HG02973 (cell line): ENCODE results near the gene VEGFB.

Experiments
- ATAC-seq: cut with Tn5 transposase; IDR thresholded peaks from one replicate; pipeline ENCODE4 v1.9.1; 2021; ENCODE audit warnings: moderate library complexity; ENCODE audit not compliant: unreplicated experiment

Gene VEGFB

DNA sequence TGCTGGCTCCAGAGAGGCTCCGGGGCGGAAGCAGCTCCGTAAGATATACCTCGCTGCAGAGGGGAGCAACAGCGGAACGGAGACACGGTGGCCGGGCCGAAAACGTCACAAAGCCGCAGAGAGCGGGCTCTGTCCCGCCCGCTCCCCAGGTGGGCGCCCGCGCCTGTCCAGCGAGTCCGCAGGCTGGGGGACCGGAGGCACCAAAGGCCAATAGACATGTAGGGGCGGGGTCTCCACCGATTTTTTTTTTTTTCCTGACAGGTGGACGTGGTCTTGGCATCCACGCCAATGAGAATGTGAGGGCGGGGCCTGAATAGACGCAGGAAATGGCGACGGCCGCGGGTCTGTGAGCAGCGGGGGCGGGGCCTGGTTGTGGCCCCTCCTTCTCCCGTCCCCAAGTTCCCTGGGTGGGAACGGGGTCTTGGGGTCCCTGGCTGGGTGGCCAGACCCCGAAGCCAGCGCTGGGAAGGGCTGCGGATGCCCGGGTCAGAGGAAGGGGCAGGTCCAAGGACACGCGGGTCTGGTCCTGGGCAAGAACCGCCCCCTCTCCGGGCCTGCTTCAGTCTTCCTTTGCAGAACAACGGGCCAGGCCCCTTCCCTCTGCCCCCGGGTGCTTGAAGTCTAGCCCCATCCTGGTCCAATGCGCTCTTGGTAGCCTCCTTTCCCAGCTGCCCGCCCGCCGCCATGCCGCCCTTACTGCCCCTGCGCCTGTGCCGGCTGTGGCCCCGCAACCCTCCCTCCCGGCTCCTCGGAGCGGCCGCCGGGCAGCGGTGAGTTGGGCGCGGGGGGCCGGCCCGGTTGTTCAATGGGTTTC, 4.0 kb upstream of the VEGFB start, which contains the start of gene DNAJC4:
Gene DNAJC4, plus strand, starts transcription at position 378 of the 814 bp plus-strand sequence. Its CDS starts 307 bp downstream, at position 685.
- ATAC-seq, result peak; percentile 35

DNA sequence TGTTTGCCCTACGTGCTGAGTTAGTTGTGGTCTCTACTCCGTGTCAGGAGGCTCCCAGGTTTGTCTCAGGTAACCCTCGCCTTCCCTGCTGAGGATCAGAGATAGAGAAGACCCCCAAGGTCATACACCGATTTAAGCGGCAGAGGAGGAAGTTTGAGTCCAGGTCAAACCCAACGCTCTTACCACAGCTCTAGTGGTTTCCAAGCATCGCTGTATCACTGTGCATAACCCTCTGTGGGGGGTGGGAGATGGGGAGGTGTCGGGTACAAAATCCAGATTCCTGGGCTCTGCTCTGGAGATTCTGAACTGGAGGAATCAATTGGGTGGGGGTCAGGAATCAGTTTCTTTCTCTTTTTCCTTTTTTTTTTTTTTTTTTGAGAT, 3.4 kb upstream of the VEGFB start:
- ATAC-seq, result no peak

DNA sequence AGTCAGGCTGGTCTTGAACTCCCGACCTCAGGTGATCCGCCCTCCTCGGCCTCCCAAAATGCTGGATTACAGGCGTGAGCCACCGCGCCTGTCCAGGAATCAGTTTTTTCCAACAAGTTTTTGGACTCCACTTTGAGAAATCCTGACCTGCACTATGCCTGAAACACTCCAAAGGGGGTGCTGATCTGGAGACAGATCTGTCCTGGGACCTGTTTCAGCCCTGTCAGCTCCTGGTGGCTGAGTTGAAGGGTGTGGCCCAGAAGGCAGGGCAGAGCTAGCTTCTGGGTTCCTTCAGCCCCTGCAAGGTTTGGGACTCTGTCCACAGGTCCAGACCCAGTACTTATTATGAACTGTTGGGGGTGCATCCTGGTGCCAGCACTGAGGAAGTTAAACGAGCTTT, 2.8 kb upstream of the VEGFB start:
- ATAC-seq, result no peak

DNA sequence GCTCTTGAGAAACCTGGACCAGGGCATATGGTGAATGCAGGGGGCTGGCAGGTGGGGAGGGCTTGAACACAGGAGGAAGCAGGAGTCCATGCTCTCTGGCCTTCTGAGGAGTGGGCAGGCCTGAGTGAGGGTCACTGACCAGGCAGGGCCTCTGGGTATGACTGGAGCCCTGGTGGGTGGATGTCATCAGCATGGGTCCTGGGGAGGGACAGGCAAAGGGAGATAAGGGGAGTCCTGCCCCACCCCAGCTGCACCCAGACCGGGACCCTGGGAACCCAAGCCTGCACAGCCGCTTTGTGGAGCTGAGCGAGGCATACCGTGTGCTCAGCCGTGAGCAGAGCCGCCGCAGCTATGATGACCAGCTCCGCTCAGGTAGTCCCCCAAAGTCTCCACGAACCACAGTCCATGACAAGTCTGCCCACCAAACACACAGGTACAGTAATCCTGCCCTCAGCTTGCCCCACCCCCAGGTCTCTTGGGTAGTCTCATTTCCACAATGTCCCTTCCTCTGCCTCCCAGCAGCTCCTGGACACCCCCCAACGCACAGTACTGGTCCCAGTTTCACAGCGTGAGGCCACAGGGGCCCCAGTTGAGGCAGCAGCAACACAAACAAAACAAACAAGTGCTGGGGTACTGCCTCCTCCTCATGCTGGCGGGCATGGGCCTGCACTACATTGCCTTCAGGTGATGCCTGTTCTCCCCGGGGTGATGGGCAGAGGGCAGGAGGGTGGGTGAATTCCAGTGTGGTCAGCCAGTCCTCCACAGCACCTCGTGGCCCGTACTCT, 2.0 kb upstream of the VEGFB start:
- ATAC-seq, result no peak

DNA sequence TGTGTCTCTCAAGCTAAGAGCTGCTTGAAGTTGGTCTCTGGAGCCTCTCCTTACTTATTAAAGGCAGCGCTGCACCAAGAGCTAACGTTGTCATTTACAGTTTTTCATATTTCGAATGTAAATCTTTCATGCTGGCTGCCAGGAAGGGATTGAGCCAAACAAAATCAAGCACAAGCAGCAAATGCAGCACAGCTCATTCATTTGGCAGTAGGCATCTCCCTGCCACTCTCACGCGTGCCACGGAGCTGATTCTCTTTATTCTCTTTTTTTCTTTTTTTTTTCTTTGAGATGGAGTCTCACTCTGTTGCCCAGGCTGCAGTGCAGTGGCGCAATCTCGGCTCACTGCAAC, 1.4 kb upstream of the VEGFB start:
- no peak for ATAC-seq

DNA sequence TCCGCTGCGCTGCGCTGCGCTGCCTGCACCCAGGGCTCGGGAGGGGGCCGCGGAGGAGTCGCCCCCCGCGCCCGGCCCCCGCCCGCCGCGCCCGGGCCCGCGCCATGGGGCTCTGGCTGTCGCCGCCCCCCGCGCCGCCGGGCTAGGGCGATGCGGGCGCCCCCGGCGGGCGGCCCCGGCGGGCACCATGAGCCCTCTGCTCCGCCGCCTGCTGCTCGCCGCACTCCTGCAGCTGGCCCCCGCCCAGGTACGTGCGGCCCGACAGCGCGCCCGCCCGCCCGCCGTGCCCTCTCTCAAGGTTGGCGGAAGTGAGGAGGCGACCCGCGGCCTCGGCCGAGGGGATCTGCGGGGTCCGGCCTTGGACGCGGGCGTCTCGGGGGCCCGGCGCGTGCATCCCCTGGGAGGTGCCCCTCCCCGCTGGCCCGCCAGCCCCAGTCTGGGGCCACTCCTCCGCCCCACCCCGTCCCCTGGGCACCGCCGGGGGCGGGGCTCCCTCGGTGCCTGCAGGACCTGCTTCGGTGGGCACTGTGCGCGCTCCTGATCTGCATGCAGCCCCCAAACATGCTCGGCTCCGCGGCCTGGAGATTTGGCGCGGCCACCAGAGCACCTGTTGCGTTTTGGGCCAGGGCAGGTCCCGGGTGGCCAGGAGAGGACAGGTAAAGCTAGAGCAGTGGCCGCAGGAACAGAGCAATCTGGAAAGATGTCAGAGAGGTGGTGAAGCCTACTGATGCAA, 429 bp downstream of the VEGFB start:
- ATAC-seq, result no peak

DNA sequence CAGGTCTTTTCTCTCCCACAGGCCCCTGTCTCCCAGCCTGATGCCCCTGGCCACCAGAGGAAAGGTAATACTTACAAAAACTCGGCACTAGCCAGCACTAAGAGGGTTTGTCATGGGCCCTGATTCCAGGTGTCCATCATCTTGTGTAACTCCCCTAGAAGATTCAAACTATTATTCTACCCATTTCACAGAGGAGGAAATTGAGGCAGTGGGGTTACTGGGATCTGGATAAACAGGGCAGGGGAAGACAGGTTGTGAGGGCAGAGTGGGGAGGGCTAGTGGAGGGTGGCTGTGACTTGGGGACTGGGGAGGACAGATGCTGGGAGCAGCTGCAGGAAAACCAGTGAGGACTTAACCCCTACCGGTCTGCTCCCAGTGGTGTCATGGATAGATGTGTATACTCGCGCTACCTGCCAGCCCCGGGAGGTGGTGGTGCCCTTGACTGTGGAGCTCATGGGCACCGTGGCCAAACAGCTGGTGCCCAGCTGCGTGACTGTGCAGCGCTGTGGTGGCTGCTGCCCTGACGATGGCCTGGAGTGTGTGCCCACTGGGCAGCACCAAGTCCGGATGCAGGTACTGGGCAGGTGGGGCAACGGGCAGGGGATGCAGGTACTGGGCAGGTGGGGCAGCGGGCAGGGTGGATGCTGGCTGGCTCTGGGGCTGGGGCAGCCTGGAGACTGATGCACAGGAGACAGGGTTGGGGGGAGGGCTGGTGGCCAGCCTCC, 1.2 kb downstream of the VEGFB start:
- ATAC-seq, result no peak

DNA sequence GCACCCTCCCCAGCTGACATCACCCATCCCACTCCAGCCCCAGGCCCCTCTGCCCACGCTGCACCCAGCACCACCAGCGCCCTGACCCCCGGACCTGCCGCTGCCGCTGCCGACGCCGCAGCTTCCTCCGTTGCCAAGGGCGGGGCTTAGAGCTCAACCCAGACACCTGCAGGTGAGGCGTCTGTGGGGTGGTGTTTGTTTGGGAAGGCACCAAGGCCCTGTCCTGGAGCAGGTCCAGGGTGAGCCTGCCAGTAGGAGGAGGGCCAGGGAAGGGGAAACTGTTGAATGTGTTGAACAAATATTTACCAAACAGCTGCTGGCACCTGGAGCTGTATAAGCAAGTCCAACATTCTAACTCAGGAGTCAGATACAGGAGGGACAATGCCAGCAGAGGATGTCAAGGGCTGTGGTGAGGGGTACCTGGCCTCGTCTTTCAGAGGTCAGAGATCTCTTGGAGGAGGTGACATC, 3.1 kb downstream of the VEGFB start:
- no peak for ATAC-seq

DNA sequence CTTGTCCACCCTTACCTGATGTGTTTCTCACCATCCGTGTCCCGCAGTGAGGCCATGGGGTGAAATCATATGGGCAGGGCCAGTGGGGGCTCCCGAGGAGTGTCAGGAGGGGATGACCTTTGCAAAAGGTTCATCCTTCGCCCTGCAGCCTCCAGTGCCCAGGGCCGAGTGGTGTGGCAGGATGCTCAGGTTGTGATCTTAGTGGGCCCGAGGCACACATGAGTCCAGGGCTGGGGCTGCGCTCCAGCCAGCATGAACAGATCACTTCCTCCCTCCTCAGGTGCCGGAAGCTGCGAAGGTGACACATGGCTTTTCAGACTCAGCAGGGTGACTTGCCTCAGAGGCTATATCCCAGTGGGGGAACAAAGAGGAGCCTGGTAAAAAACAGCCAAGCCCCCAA, 3.7 kb downstream of the VEGFB start:
- ATAC-seq, result no peak

DNA sequence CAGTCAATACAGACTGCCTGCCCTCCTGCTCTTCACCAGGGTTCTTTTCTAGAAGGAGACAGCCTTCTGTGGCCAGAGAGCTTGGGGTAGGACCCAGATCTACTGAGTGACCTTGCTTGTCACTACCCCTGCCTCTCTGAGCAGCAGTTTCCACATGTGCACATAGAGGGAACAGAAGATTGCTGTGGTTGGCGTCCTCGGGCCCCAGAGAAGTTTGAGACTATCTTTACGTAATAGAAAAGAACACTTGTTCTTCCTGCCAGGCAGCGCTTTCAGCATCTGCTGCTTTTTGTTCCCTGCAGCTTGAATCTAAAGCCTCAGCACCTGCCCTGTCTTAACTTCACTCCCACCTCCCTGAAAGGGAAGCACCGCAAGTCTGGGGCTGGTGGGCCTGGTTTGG, 4.6 kb downstream of the VEGFB start:
- ATAC-seq, result no peak

DNA sequence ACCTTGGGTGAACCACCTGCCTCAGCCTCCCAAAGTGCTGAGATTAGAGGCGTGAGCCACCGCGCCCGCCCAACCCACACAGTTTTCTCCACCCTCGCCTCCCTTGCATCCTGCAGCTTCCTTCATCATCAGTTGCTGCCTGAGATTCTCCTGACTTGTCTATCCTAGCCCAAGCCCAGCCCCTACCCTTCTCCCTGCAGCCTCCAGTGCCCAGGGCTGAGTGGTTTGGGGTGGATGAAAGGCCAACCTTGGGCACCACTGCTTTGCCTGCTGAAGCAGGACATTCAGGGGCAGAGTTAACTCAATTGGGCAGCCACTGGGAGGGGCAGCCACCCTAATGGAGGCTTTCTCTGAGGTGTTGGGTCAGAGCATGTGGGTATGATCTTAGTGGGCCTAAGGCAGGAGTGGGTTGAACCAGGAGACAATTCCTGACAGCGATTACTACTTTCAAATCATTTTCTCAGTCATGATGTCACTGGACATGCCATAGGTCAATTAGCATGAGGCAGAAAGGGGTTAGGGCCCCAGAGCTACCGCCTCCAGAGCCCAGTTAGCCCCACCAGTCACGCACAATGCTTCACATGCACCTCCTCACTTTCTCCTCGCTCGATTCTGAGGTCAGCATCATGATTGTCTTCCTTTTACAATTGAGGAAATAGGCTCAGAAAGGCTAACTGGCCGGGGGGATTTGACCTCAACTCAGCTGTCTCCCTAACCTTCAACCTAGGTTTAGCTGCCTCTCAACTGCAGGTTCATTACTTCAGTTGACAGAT, 5.5 kb downstream of the VEGFB start:
- ATAC-seq, result peak; percentile 9

DNA sequence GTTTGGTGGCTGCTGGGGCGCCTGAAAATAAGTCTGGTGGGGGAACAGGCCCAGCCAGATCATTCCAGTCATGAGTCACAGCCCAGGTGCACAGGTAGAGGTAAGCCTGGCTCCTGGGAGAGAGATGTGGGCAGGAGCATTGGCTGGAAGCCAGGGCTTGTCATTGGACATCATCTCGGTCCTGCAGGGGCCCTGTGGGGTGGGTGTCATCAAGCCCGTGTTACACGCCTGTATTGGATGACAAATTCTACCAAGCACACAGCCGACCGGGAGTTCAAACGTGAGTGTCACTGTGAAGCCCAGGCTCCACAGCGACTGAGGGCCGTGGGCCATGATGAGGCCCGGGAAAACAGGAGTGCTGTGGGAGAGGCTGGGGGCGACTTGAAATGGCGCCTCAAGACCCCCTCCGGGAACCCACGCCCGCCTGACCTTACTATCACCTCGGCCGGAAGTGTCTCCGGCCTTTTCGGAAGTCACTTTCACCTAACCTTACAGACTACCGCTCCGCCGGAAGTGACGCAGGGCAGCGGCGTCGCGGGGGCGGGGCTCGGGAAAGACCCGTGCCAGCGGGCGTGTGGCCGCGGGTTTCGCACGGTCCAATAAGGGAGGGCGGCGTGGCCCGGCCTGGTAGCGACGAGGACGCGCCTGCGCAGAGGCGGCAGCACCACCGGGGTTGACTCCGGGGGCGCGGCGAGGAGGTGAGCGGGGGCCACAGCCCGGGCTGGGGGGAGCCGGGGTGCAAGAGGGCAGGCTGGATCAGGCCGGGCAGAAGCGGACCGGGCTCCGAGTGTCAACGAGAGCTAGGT, 6.3 kb downstream of the VEGFB start, which contains the start of gene FKBP2:
Gene FKBP2, plus strand, starts transcription at position 661 of the 806 bp plus-strand sequence. CDS start 1,293 bp downstream, outside the sequence.
- ATAC-seq, result peak; percentile 31

DNA sequence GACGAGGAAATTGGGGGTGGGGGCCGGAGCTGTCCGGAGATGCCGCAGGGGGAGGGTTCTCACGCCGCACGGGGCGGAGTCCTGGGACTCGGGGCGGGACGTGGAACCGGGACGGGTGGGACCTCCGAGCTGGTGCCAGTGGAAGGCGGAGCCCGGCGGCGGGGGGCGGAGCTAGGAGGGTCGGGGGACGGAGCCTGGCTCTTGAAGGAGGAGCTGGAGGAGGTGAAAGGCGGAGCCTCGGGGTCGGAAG, 6.8 kb downstream of the VEGFB start:
- peak; percentile 51 for ATAC-seq

DNA sequence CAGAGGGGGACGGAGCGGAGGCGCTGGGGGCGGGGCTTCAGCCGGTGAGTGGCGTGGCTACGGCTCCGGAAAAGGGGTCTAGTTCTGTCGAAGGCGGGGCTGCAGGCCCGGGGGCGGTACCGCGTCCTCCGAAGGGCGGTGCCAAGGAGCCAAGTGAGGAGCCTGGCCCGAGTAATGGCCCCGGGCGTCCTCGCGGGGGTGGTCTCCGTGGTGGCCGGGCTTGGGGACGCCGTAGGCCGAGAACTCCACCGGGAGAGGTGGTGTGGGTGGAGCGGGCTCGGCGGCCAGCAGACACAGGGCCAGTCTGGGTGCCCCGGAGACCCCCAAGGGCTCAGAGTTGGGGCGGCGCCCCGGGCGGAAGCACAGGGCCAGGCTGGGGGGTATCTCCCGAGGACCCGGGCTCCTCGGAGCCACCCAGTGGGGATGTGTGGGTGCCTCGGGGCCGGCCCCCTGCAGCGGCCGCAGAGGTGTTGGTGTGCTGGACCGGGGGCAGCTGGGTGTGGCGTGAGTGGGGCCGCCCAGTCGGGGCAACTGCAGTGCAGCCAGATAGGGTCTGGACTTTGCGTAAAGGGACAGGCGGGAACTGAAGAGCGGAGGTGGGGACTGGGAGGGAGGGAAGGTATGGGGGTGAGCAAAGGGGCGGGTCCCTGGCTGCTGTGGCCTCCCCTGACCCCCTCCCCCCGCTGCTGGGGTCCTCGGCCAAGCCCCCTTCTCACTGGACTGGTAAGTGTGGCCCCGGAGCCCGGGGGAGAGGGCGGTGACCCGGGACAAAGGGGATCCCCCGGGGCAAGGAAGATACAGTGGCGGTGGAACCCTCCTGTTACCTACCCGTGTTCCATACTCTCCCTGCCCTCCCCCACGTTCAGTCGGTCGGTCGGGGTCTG, 7.3 kb downstream of the VEGFB start:
- peak; percentile 9 for ATAC-seq

DNA sequence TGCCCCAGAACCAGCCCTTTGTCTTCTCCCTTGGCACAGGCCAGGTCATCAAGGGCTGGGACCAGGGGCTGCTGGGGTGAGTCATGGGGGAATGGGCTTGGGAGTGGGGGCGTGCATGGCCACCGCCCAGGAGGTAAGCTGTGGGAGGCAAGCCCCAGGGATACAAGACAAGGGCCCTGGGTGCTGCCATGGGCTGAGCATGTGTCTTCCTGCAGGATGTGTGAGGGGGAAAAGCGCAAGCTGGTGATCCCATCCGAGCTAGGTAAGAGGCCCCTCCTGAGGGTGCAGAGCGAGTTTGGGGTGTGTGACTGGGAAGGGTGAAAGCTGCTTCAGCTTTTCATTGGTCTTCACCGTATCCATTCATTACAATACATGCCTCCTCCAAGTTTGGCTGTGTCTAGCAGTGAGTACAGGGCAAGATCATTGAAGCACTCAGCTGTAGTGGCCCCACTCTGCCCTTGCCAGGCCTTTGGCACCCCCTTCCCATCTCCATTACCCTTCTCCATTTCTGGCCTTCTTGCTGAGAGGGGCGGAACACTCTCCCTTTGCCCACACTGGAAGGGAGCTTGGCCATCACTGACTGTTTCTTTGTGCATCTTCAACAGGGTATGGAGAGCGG, 9.0 kb downstream of the VEGFB start:
- no peak for ATAC-seq

DNA sequence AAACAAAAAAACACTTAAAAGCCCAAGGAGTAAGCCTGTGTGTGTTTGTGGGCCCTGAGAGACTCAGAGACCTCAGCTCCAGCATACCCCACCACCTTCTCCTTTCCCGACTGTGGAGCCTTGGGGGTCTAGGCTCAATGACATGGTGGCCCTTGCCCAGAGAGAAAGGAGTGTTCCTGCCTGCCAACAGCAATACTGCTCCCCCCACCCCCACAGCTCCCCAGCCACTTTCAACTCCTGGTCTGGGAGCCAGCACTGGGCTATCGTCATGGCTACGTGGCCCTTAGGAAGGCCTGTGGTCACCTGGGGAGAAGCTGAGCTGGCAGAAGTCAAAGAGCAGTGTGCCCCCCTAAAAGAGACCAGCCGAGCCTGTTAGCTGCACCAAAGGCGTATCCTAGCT, 9.7 kb downstream of the VEGFB start:
- ATAC-seq, result no peak

DNA sequence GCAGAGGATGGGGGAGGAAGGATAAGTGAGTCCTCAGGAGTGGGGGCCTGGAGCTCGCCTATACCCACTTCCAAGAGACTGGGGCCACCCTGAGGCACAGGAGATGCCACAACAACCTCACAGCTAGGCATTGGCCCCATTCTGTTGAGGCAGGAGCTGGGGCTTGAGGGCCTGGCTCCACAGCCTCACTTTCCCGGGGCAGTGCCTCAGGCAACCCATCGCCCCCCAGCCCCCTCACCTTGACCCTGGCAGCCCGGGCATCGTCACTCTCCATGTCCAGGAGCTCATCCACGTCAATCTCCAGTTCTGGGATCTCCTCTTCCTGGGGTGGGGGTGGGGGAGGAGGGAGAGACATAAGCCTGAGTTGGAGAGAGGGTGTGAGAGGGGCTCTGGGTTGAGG, 10.6 kb downstream of the VEGFB start:
- ATAC-seq, result no peak

DNA sequence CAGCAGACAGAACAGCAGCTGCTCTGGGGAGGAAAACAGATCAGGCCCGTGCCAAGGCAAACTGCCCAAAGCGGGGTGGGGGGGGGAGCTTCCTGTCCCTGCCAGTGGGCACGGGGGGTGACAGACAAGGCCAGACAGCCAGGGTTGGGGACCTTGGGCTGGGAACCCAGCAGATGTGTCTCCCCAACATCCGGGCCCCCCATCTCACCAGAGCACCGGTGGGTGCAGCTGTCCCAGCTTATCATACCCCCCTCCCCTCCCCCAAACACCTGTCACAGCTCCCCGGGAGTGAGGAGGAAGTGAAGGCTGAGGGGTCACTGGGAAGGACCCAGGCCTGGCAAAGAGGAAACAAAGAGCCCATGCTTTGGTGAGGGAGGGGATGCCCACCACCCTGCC, 11.0 kb downstream of the VEGFB start:
- no peak for ATAC-seq
